ENCODE measurements around the gene SORCS3. TPM values are rescaled to one million over a fixed set of nuclear protein-coding genes. Genes with fewer than 3 reads are reported as not detected.
A peak's percentile ranks its signal among the peaks of the same experiment; 100 is the strongest.

SORCS3 gene
- total RNA-seq, 2 donors from 2014 or later = not detected

GRCh38 chr10:104835422-104835821 lies 194.3 kb downstream of the SORCS3 start:
- Mint-ChIP-seq H3K27ac (no peak overlapping the region), H3K9me3 (no peaks in the 10 kb centered on the region), H3K36me3 (no peaks in the 10 kb centered on the region)
- no peak for DNase-seq (ENCODE audit: low spot score in 2 of 2)
- no peak for ATAC-seq

- Mint-ChIP-seq H3K9me3 (no peaks in the 10 kb centered on the region), H3K27ac (no peak overlapping the region), H3K36me3 (no peaks in the 10 kb centered on the region)
- no peak for ATAC-seq
- DNase-seq (ENCODE audit: low spot score in 2 of 2) = no peak
These were observed 201.6 kb downstream of the SORCS3 start for GRCh38 chr10:104842704-104843103.

- no peaks in the 10 kb centered on the region for H3K9me3 Mint-ChIP-seq
- H3K36me3 Mint-ChIP-seq = no peaks in the 10 kb centered on the region
- peak in 1 of 2 donors; percentile 49 for ATAC-seq
- DNase-seq (ENCODE audit: low spot score in 2 of 2) = no peak
- H3K27ac Mint-ChIP-seq = no peak overlapping the region
These were observed 203.0 kb downstream of the SORCS3 start for GRCh38 chr10:104844073-104844472.

- H3K36me3 Mint-ChIP-seq = no peaks in the 10 kb centered on the region
- no peak for ATAC-seq
- H3K9me3 Mint-ChIP-seq = no peaks in the 10 kb centered on the region
- no peak for DNase-seq (ENCODE audit: low spot score in 2 of 2)
- H3K27ac Mint-ChIP-seq = no peak overlapping the region
These were observed 208.9 kb downstream of the SORCS3 start for GRCh38 chr10:104850023-104850422.

DNA sequence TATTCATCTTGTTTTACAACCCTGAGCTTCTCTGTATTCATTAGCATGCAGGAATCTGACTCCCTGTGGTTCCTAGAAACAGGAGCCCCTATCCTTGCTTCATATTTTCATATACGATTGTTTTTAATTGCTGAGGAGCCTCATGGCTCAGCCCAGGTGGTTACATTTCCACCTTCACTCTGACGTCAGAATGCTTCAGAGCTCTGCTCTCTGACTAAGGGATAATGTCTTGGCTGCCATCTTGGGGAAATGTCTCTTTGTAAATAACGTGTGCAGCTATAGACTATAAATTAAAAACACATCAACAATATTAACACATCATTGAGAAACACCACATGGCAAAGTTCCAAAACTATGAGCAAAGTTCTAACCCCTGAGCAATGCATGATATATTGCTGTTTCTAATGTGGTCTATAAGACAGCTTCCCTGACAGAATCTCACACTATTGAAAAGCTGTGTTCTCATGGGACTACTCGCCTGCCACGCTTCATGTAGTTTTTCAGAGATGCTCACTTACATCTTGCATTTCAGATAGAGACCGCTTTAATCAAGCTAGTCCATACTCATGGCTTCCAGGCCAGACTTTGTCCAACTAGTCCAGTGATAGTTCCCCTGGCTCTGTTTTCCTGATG lies 227.0 kb downstream of the SORCS3 start:
- Mint-ChIP-seq H3K27ac (no peak overlapping the region), H3K36me3 (no peaks in the 10 kb centered on the region), H3K9me3 (no peaks in the 10 kb centered on the region)
- no peak for ATAC-seq
- DNase-seq (ENCODE audit: low spot score in 2 of 2) = no peak

- no peak for ATAC-seq
- Mint-ChIP-seq H3K27ac (no peak overlapping the region), H3K36me3 (no peaks in the 10 kb centered on the region), H3K9me3 (no peaks in the 10 kb centered on the region)
- DNase-seq (ENCODE audit: low spot score in 2 of 2) = no peak
These were observed 231.6 kb downstream of the SORCS3 start for GRCh38 chr10:104872691-104873090.

DNA sequence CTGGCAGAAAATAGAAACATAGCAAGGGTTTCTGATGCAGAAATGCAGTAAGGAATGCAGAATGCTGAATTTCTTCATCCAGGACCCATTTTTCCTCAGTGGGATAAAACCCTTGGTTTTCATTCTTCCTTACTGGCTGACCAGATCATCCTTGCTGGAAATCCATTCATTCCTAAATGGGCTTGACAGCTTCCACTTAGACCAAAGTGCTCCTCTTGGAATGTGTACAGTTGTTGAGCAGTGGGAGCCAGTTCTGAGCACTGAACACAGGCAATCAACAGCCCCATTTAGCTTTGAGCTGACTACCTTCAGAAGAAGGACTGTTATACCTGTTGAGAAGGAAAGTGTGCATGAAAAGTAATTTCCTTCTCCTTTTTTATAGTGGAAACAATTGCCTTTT lies 232.1 kb downstream of the SORCS3 start:
- Mint-ChIP-seq H3K9me3 (no peaks in the 10 kb centered on the region), H3K27ac (no peak overlapping the region), H3K36me3 (no peaks in the 10 kb centered on the region)
- ATAC-seq = no peak
- DNase-seq (ENCODE audit: low spot score in 2 of 2) = no peak

GRCh38 chr10:104875561-104875960 lies 234.5 kb downstream of the SORCS3 start:
- H3K36me3 Mint-ChIP-seq = no peaks in the 10 kb centered on the region
- DNase-seq (ENCODE audit: low spot score in 2 of 2) (no peak), ATAC-seq (no peak)
- no peak overlapping the region for H3K27ac Mint-ChIP-seq
- no peaks in the 10 kb centered on the region for H3K9me3 Mint-ChIP-seq

DNA sequence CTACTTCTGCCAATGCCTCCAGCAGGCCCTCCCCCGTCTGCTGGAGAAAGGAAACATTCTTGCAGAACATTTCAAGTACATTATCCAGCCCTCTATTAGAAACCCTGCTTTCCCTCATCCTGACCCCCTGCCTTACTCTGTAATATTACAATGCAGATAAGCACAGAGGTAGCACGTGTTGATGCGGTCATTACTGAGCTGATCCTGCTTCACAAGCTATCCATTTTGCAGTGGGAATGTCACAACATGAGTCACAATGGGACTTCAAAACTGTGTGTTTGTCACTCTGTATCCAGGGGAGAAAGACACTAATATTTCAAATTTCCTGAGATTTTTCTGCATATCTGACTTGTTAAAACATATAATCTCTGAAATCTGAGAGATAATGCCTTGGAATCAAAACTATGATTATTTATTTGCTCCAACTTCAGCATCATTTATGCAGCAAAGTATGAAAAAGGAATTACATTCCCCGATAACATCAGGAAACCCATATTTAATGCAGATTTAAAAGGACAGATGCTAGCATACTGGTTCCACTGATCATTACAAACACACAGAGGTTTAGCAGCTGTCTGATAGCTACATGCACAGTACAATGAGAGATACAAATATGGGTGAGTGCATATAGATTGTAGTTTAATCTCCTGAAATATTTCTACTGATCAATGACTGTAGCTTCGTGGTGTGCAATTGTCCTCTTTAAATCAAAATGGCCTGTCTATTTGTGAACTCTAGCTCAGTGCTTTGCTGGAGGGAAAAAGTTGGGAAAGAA lies 239.7 kb downstream of the SORCS3 start:
- Mint-ChIP-seq H3K27ac (no peak overlapping the region), H3K36me3 (no peaks in the 10 kb centered on the region), H3K9me3 (no peaks in the 10 kb centered on the region)
- no peak for DNase-seq (ENCODE audit: low spot score in 2 of 2)
- ATAC-seq = no peak

DNA sequence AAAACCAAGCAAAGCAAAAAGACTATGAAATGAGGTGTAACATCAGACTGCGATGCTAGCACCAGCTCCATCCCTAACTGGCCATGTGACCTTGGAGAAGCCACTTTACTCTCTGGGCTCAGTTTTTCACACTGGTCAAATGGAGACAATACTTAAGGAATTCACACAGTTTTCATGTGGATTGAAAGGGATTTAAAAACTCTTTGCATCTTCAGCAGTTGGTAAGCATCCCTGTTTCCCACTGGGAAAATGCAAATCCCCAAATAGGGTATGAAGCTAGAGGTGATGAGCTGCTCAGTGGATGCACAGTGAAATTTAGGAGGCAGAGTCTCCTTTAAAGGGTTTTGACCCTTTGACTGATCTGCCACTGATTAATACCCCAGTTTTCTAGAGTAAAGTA lies 240.7 kb downstream of the SORCS3 start:
- H3K9me3 Mint-ChIP-seq = no peaks in the 10 kb centered on the region
- no peaks in the 10 kb centered on the region for H3K36me3 Mint-ChIP-seq
- ATAC-seq (no peak), DNase-seq (ENCODE audit: low spot score in 2 of 2) (no peak)
- no peak overlapping the region for H3K27ac Mint-ChIP-seq

DNA sequence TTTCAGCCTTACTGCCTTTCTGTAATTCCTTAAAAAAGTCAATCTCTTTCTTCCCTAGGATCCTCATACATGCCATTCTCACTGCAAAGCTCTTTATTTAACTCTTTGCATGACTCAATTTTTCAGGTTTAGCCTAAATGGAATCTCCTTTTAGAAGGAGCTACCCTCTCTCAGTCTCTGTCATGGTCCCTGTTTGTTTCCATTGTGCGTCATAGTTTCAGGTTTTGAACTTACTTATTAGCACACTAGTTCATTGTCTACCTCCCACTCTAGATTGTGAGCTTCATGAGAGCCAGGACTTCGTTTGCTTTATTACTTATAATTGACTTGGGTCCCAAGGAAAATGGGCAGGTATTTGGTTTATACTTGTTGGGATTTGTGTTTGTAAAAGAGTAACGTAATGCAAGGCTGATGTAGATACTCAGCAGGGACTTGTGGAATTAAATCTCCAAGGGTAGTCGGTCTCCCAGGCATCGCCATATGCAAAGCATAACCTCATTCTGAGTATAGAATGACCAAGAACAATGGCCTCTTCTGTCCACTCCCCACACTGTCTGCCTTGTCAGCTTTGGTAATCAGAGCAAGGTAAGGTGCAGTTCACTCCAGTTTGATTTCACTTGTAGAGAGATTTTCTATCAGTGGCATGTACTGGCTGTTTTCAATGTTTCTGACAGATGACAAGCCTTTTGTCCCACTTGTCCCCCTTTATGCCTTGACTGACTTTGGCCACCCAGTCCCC lies 252.0 kb downstream of the SORCS3 start:
- Mint-ChIP-seq H3K9me3 (peaks cover 19 to 22% of the 10 kb centered on the region in 2 donors), H3K36me3 (peaks cover 6 to 13% of the 10 kb centered on the region in 2 donors), H3K27ac (no peak overlapping the region)
- ATAC-seq (peak in 1 of 2 donors; percentile 78), DNase-seq (ENCODE audit: low spot score in 2 of 2) (no peak)

DNA sequence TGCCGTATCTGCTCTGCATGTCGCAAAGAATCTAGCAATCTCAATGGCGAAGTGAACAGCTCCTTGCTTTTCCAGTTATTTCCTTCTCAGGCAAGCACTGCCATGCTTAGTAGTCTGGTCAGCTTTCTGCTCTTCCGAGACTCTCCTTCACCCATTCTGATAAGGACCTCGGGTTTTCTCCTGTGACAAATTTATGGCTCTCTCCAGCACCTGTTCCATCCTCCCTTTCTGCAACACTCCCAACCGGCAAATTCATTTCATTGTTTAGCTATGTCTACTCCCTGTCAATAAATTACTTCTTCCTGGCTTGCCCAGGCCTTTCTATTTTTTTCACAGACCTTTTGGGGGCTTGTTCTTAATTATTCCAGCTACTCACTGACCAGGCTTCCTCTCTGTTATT lies 252.6 kb downstream of the SORCS3 start:
- no peak for ATAC-seq
- Mint-ChIP-seq H3K9me3 (peaks cover 15 to 17% of the 10 kb centered on the region in 2 donors), H3K36me3 (peaks cover 0 to 13% of the 10 kb centered on the region in 2 donors), H3K27ac (no peak overlapping the region)
- no peak for DNase-seq (ENCODE audit: low spot score in 2 of 2)

- peaks cover 11% of the 10 kb centered on the region in 2 donors for H3K9me3 Mint-ChIP-seq
- H3K27ac Mint-ChIP-seq = no peak overlapping the region
- H3K36me3 Mint-ChIP-seq = peaks cover 0 to 7% of the 10 kb centered on the region in 2 donors
- ATAC-seq (no peak), DNase-seq (ENCODE audit: low spot score in 2 of 2) (no peak)
These were observed 253.6 kb downstream of the SORCS3 start for GRCh38 chr10:104894681-104895080.

DNA sequence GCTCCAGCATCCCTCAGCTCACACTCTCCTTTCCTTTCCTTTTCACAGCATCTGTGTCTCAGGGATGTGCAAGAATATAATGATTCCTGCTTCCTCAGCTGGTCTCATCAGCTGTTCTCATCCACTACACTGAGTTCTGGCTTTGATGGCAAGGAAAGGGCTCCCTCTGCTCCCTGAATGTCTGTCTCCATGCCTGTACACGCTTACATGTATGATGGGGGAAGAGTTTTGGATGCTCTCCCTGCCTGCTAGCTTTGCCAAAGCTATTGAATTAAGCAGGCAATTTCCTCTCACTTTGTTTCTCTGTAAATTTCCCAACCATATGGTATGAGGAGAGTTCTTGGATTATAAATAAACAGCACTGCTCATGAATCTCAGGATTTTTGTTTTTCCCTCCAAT lies 254.5 kb downstream of the SORCS3 start:
- peaks cover 4 to 6% of the 10 kb centered on the region in 2 donors for H3K9me3 Mint-ChIP-seq
- peaks cover 0 to 3% of the 10 kb centered on the region in 2 donors for H3K36me3 Mint-ChIP-seq
- H3K27ac Mint-ChIP-seq = no peak overlapping the region
- ATAC-seq (no peak), DNase-seq (ENCODE audit: low spot score in 2 of 2) (no peak)

GRCh38 chr10:104895981-104896380 lies 254.9 kb downstream of the SORCS3 start:
- Mint-ChIP-seq H3K9me3 (peaks cover 0 to 6% of the 10 kb centered on the region in 2 donors), H3K27ac (no peak overlapping the region), H3K36me3 (no peaks in the 10 kb centered on the region)
- ATAC-seq (no peak), DNase-seq (ENCODE audit: low spot score in 2 of 2) (no peak)

GRCh38 chr10:104897696-104898095 lies 256.6 kb downstream of the SORCS3 start:
- Mint-ChIP-seq H3K36me3 (no peaks in the 10 kb centered on the region), H3K27ac (no peak overlapping the region), H3K9me3 (peaks cover 0 to 4% of the 10 kb centered on the region in 2 donors)
- DNase-seq (ENCODE audit: low spot score in 2 of 2) = no peak
- no peak for ATAC-seq

DNA sequence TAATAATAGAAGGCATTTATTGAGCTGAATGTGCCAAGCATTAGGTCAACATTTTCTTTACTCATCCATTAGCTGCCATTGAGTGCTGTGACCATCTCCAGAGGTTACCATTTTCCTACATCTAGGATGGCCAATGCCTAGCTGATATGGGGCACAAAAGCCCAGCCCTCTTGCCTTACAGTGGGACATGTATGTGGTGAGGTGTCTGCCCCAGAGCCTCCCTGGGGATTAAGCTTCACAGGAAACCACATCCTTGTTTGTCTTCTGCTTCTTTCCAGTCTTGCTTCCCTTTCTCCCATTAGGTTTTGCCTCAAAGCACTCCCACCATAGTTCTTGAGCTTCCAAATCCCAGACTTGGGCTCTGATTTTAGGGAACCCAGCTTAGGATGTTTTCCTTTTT lies 258.7 kb downstream of the SORCS3 start:
- Mint-ChIP-seq H3K27ac (no peak overlapping the region), H3K9me3 (no peaks in the 10 kb centered on the region), H3K36me3 (no peaks in the 10 kb centered on the region)
- DNase-seq (ENCODE audit: low spot score in 2 of 2) = no peak
- ATAC-seq = no peak
